ENCODE measurements around the gene CD300LB.
"Not testable (repeated sequence)": the region's sequence is repeated elsewhere in the genome, so short reads cannot be mapped to it uniquely, and the experiment has no call there.

The CD300LB gene

GRCh38 chr17:74502861-74503260 is 28.4 kb downstream of the CD300LB start:
- in situ Hi-C loops (cut with MboI; ENCODE audit: low pct_unique_long_range_greater_than_20kb, low sequenced_read_pairs, unreplicated experiment): no loop called here
- no peak for TF ChIP-seq CTCF (IDR thresholded peaks at IDR 0.05; ENCODE audit: extremely low read depth, insufficient read depth, missing control alignments)
- DNase-seq (ENCODE audit: low spot score): no peak

- peak; percentile 1 for DNase-seq (ENCODE audit: low spot score)
- in situ Hi-C loops (cut with MboI; ENCODE audit: low pct_unique_long_range_greater_than_20kb, low sequenced_read_pairs, unreplicated experiment): no loop called here
- no peak for TF ChIP-seq CTCF (IDR thresholded peaks at IDR 0.05; ENCODE audit: extremely low read depth, insufficient read depth, missing control alignments)
Measured at GRCh38 chr17:74499992-74500391, 31.3 kb downstream of the CD300LB start.

- DNase-seq (ENCODE audit: low spot score): no peak
- in situ Hi-C loops (cut with MboI; ENCODE audit: low pct_unique_long_range_greater_than_20kb, low sequenced_read_pairs, unreplicated experiment): no loop called here
- TF ChIP-seq CTCF (IDR thresholded peaks at IDR 0.05; ENCODE audit: extremely low read depth, insufficient read depth, missing control alignments): no peak
Measured at GRCh38 chr17:74497471-74497870, 33.8 kb downstream of the CD300LB start.

- in situ Hi-C loops (cut with MboI; ENCODE audit: low pct_unique_long_range_greater_than_20kb, low sequenced_read_pairs, unreplicated experiment): no loop called here
- DNase-seq (ENCODE audit: low spot score): peak; percentile 72
Measured at GRCh38 chr17:74493331-74493833, 37.9 kb downstream of the CD300LB start.

GRCh38 chr17:74491626-74492025 is 39.6 kb downstream of the CD300LB start:
- in situ Hi-C loops (cut with MboI; ENCODE audit: low pct_unique_long_range_greater_than_20kb, low sequenced_read_pairs, unreplicated experiment): no loop called here
- peak; percentile 5 for DNase-seq (ENCODE audit: low spot score)
- no peak for TF ChIP-seq CTCF (IDR thresholded peaks at IDR 0.05; ENCODE audit: extremely low read depth, insufficient read depth, missing control alignments)

More at GRCh38 chr17:74493331-74493833, 37.9 kb downstream of the CD300LB start:
- TF ChIP-seq CTCF (IDR thresholded peaks at IDR 0.05; ENCODE audit: extremely low read depth, insufficient read depth, missing control alignments): peak; percentile 94

- peak; percentile 2 for DNase-seq (ENCODE audit: low spot score)
- in situ Hi-C loops (cut with MboI; ENCODE audit: low pct_unique_long_range_greater_than_20kb, low sequenced_read_pairs, unreplicated experiment): no loop called here
Measured at GRCh38 chr17:74490716-74491115, 40.6 kb downstream of the CD300LB start.

GRCh38 chr17:74488276-74488675 is 43.0 kb downstream of the CD300LB start:
- in situ Hi-C loops (cut with MboI; ENCODE audit: low pct_unique_long_range_greater_than_20kb, low sequenced_read_pairs, unreplicated experiment); DNase-seq (ENCODE audit: low spot score): not testable (repeated sequence)

More at GRCh38 chr17:74490716-74491115, 40.6 kb downstream of the CD300LB start:
- TF ChIP-seq CTCF (IDR thresholded peaks at IDR 0.05; ENCODE audit: extremely low read depth, insufficient read depth, missing control alignments): no peak
